GM12878 (cell line): ENCODE data around the gene CD52.
A peak's percentile ranks its signal among the peaks of the same experiment; 100 is the strongest.

Experiments
- CHD1 ChIP-seq: IDR thresholded peaks from 2 replicates; pipeline ENCODE4 v1.6.1; 2012; ENCODE audit warnings: low read depth, low read length, improper control_type of control experiment
- CTCF ChIP-seq, 3 experiments: IDR thresholded peaks in 2 of 3; conservative IDR thresholded peaks in 1 of 3; 2 replicates each; pipeline ENCODE4 v1.5.1; 2011; ENCODE audit warnings: low read depth in 3 of 3, low read length in 3 of 3, mild to moderate bottlenecking in 3 of 3, control low read depth in 2 of 3, moderate library complexity in 2 of 3, inconsistent platforms in 1 of 3, mixed read lengths in 1 of 3; ENCODE audit not compliant: control insufficient read depth in 2 of 3, insufficient read depth in 1 of 3; ENCODE audit errors: extremely low read depth in 1 of 3
- IRF3 ChIP-seq: fragments of 450-650 bp; IDR thresholded peaks from 2 replicates; pipeline ENCODE4 v1.6.1; 2014; ENCODE audit warnings: mild to moderate bottlenecking
- LARP7 ChIP-seq: fragments of 450-650 bp; IDR thresholded peaks from 2 replicates; pipeline ENCODE4 v1.6.1; 2017; ENCODE audit warnings: mild to moderate bottlenecking
- POLR2A ChIP-seq: IDR thresholded peaks from 2 replicates; pipeline ENCODE4 v1.6.1; 2011; ENCODE audit warnings: low read depth, mild to moderate bottlenecking, low read length
- POLR2AphosphoS5 ChIP-seq: IDR thresholded peaks from 2 replicates; pipeline ENCODE4 v1.6.1; 2011; ENCODE audit warnings: mild to moderate bottlenecking, low read length, inconsistent platforms
- TAF1 ChIP-seq: IDR thresholded peaks from 2 replicates; pipeline ENCODE4 v1.6.1; 2011; ENCODE audit warnings: mild to moderate bottlenecking, low read depth, low read length, borderline replicate concordance
- USF1 ChIP-seq: IDR thresholded peaks from 2 replicates; pipeline ENCODE4 v1.6.1; 2011; ENCODE audit warnings: borderline replicate concordance, low read depth, mild to moderate bottlenecking, moderate library complexity, mixed read lengths, low read length; ENCODE audit not compliant: insufficient read depth; ENCODE audit errors: extremely low read length

GRCh38 chr1:26287033-26287711 lies 30.6 kb upstream of the CD52 start:
- TF ChIP-seq CHD1 = no peak
- TF ChIP-seq POLR2A = no peak
- no peak for TF ChIP-seq IRF3
- TF ChIP-seq LARP7 = no peak
- TF ChIP-seq CTCF (IDR thresholded peaks at IDR 0.05 in 2 of 3, conservative IDR thresholded peaks at IDR 0.05 in 1 of 3; ENCODE audit: control insufficient read depth in 2 of 3, extremely low read depth in 1 of 3, insufficient read depth in 1 of 3, low read depth in 3 of 3, low read length in 3 of 3) = no peak
- no peak for TF ChIP-seq POLR2AphosphoS5
- 0 out of 2 replicates have a peak, but pooled peaks have one; percentile 22 for TF ChIP-seq TAF1
- no peak for TF ChIP-seq USF1
